HepG2 (cell line): ENCODE measurements around the gene SEMA3E. TPM values are rescaled to one million over a fixed set of nuclear protein-coding genes. Genes with fewer than 3 reads are reported as not detected.

ENCODE experiments used
- ATAC-seq: fragments of 200-7000 bp; cut with Tn5 transposase; 3 replicates; pipeline ENCODE4 v1.9.1; 2020; ENCODE audit warnings: mild to moderate bottlenecking, moderate library complexity
- BruUV-seq: library from RNA; stranded (reverse); fragments of 400-500 nt; replicated peaks from 2 replicates; lab custom pipeline; 2021; lab: Mats Ljungman, UMichigan
- CTCF ChIA-PET: fragments of 300-600 bp; formaldehyde crosslinking; extraction: SDS; loops from one replicate; lab custom pipeline; 2021; ENCODE audit warnings: low total read pairs, inconsistent platforms, low intra/inter-chr PET ratio; lab: Yijun Ruan, JAX
- POLR2A ChIA-PET: fragments of 350-600 bp; sonication (Branson Sonifier 250); formaldehyde crosslinking; loops from one replicate; lab custom pipeline; 2020; ENCODE audit warnings: antibody characterized with exemption, inconsistent platforms; lab: Yijun Ruan, JAX
- DNase-seq: peaks from one replicate; pipeline ENCODE4 v3.0.0-alpha.2; 2015; ENCODE audit warnings: low spot score
- FAIRE-seq: peaks from 3 replicates; lab custom pipeline; 2011; peaks lifted over from hg19 to GRCh38; lab: Jason Lieb, UNC
- H2AFZ ChIP-seq: one replicate; pipeline ENCODE4 v1.6.1; 2011; ENCODE audit warnings: low read length, inconsistent platforms
- H3K27ac ChIP-seq: fragments of 300-600 bp; 3 replicates; pipeline ENCODE4 v1.8.0; 2011; ENCODE audit warnings: mixed run types, mild to moderate bottlenecking, mixed read lengths, low read length, inconsistent platforms; ENCODE audit not compliant: insufficient read depth; ENCODE audit errors: extremely low read length
- H3K27me3 ChIP-seq, 2 experiments: fragments of 200-600 bp in 1 of 2; 2 replicates in 1 of 2; 3 replicates in 1 of 2; pipeline versions ENCODE4 v1.6.0 to v1.8.0; 2011; ENCODE audit warnings: low read length in 2 of 2, mild to moderate bottlenecking in 2 of 2, moderate library complexity in 2 of 2, inconsistent platforms in 1 of 2; ENCODE audit not compliant: insufficient read depth in 2 of 2, control insufficient read depth in 1 of 2
- H3K36me3 ChIP-seq, 2 experiments: fragments of 200-600 bp in 1 of 2; replicated peaks in 1 of 2; 2 replicates in 1 of 2; 3 replicates in 1 of 2; pipeline versions ENCODE4 v1.5.1 to v1.8.0; 2011; ENCODE audit warnings: low read length in 2 of 2, inconsistent platforms in 1 of 2; ENCODE audit not compliant: insufficient read depth in 2 of 2, control insufficient read depth in 1 of 2
- H3K4me1 ChIP-seq: 2 replicates; pipeline ENCODE4 v1.5.1; 2012; ENCODE audit warnings: low read length, inconsistent platforms; ENCODE audit not compliant: insufficient read depth
- H3K4me2 ChIP-seq: 2 replicates; pipeline ENCODE4 v1.6.0; 2011; ENCODE audit warnings: low read depth, low read length, inconsistent platforms
- H3K4me3 ChIP-seq, 3 experiments: fragments of 200-600 bp in 1 of 3; sonication (generic), shearing (Covaris generic) in 1 of 3; replicated peaks in 1 of 3; 2 replicates each; pipeline ENCODE4 v1.5.1; 2011 to 2016; ENCODE audit warnings: low read length in 3 of 3, inconsistent platforms in 2 of 3, low read depth in 2 of 3, mild to moderate bottlenecking in 2 of 3, control low read depth in 1 of 3, mixed read lengths in 1 of 3; ENCODE audit not compliant: insufficient read depth in 1 of 3
- H3K79me2 ChIP-seq: one replicate; pipeline ENCODE4 v1.6.1; 2011; ENCODE audit warnings: low read length, inconsistent platforms; ENCODE audit not compliant: insufficient read depth
- H3K9ac ChIP-seq: 2 replicates; pipeline ENCODE4 v1.6.0; 2011; ENCODE audit warnings: mild to moderate bottlenecking, low read depth, low read length, inconsistent platforms; ENCODE audit not compliant: insufficient read depth
- H3K9me3 ChIP-seq: 2 replicates; pipeline ENCODE4 v1.5.1; 2012; ENCODE audit warnings: mild to moderate bottlenecking, low read length
- H4K20me1 ChIP-seq: 2 replicates; pipeline ENCODE4 v1.6.0; 2011; ENCODE audit warnings: inconsistent platforms, mild to moderate bottlenecking, low read length, moderate library complexity; ENCODE audit not compliant: insufficient read depth
- HMGA1 ChIP-seq: sonication (generic); formaldehyde crosslinking; conservative IDR thresholded peaks from 2 replicates; pipeline ENCODE4 v1.4.0; 2020; ENCODE audit warnings: missing genetic modification reagents
- HMGXB4 ChIP-seq, 2 experiments: sonication (generic) in 1 of 2; formaldehyde crosslinking in 1 of 2; IDR thresholded peaks; 2 replicates each; pipeline versions ENCODE4 v1.4.0 to v1.6.1; 2018 to 2020; ENCODE audit warnings: missing genetic modification reagents in 2 of 2, borderline replicate concordance in 1 of 2, low read depth in 1 of 2, mild to moderate bottlenecking in 1 of 2, missing biosample characterization in 1 of 2
- PAX8 ChIP-seq: sonication (generic); formaldehyde crosslinking; IDR thresholded peaks from 2 replicates; pipeline ENCODE4 v1.8.0; 2022; ENCODE audit warnings: mild to moderate bottlenecking, missing genetic modification reagents, borderline replicate concordance
- TCF7L2 ChIP-seq: IDR thresholded peaks from 2 replicates; pipeline ENCODE4 v1.6.1; 2011; ENCODE audit warnings: mild to moderate bottlenecking, low read depth, low read length, moderate library complexity
- ZNF256 ChIP-seq: sonication (generic); formaldehyde crosslinking; conservative IDR thresholded peaks from 2 replicates; pipeline ENCODE4 v1.4.0; 2020; ENCODE audit warnings: missing genetic modification reagents
- ZNF512B ChIP-seq: sonication (generic); formaldehyde crosslinking; IDR thresholded peaks from 2 replicates; pipeline ENCODE4 v1.5.1; 2020; ENCODE audit warnings: missing genetic modification reagents, mild to moderate bottlenecking, borderline replicate concordance
- ZNF761 ChIP-seq: sonication (generic); formaldehyde crosslinking; conservative IDR thresholded peaks from 2 replicates; pipeline ENCODE4 v1.4.0; 2020; ENCODE audit warnings: mild to moderate bottlenecking, missing genetic modification reagents
- ZNF790 ChIP-seq: sonication (generic); formaldehyde crosslinking; IDR thresholded peaks from 2 replicates; pipeline ENCODE4 v1.8.0; 2022; ENCODE audit warnings: missing genetic modification reagents, mild to moderate bottlenecking, borderline replicate concordance
- WGBS: methylation state at CpG from one replicate; pipeline ENCODE4 v1.1.6; 2017; ENCODE audit warnings: low lambda C conversion rate; 5-methylcytosine and 5-hydroxymethylcytosine counted together
- in situ Hi-C: cut with HindIII; loops from 2 replicates; pipeline ENCODE4 v1.10.0; 2017; ENCODE audit warnings: low pct_unique_long_range_greater_than_20kb; ENCODE audit not compliant: extremely low pct_ligation_motif_present
- intact Hi-C: fragments of 100-400 bp; cut with micrococcal nuclease; formaldehyde crosslinking; loops from one replicate; pipeline ENCODE4 v1.10.0; 2022; ENCODE audit not compliant: unreplicated experiment
- polyA plus RNA-seq, 8 experiments: library from polyadenylated mRNA; depleted of rRNA in 3 of 8; stranded (reverse) in 7 of 8; unstranded in 1 of 8; fragments of >200 nt; fragmentation: Illumina TruSeq in 4 of 8; extraction: Trizol in 4 of 8; gene quantifications; 2 replicates each; pipeline versions ENCODE4 v1.2.1 to v1.2.3, GENCODE V29; 2011 to 2016; ENCODE audit warnings: low read depth in 4 of 8, missing spikeins in 1 of 8, mixed read lengths in 1 of 8; ENCODE audit not compliant: insufficient read depth in 1 of 8
- total RNA-seq, 5 experiments: library from RNA; depleted of rRNA; stranded (reverse); fragments of >200 nt; fragmentation: Illumina TruSeq; extraction: Trizol; gene quantifications; 2 replicates each; pipeline ENCODE4 v1.2.3, GENCODE V29; 2016; ENCODE audit warnings: low read depth in 1 of 5

The SEMA3E gene
- total and polyA plus RNA-seq, 2 of the 13 experiments (the other 11 are each of a cell fraction or from before 2014, with no cell fraction given), result not detected

- 29% methylated on average over 4 of the region's 4 CpGs for WGBS
These were observed 60.2 kb downstream of the SEMA3E start for GRCh38 chr7:83588602-83589240.

More at GRCh38 chr7:83588602-83589240, 60.2 kb downstream of the SEMA3E start:
- DNase-seq, result no peak
- H3K9ac ChIP-seq, result no peak overlapping the region
- no peak for ATAC-seq
- ChIA-PET POLR2A (no interaction called here), CTCF (no interaction called here)
- BruUV-seq, result no TSS peak
- no peaks in the 10 kb centered on the region for H3K36me3 ChIP-seq
- in situ Hi-C loops, result no loop called here
- H3K4me3 ChIP-seq, result no peak overlapping the region
- no peak overlapping the region for H3K27ac ChIP-seq
- H3K9me3 ChIP-seq, result no peaks in the 10 kb centered on the region
- FAIRE-seq, result no peak
- H3K4me2 ChIP-seq, result no peak overlapping the region
- no peaks in the 10 kb centered on the region for H3K4me1 ChIP-seq
- intact Hi-C loops, result no loop called here
- no peaks in the 10 kb centered on the region for H3K79me2 ChIP-seq
- H4K20me1 ChIP-seq, result no peaks in the 10 kb centered on the region
- TF ChIP-seq ZNF761 (CRISPR knock-in tag), result no peak
- no peak for TF ChIP-seq ZNF790 (CRISPR knock-in tag)
- TF ChIP-seq PAX8 (CRISPR knock-in tag), result no peak
- no peak for TF ChIP-seq HMGA1
- no peak for TF ChIP-seq ZNF512B (CRISPR knock-in tag)
- no peak for TF ChIP-seq HMGXB4 (CRISPR knock-in tag; IDR thresholded peaks at IDR 0.05; ENCODE audit: borderline replicate concordance in 1 of 2, low read depth in 1 of 2)
- TF ChIP-seq ZNF256 (CRISPR knock-in tag), result no peak
- no peak for TF ChIP-seq TCF7L2
- H3K27me3 ChIP-seq, result no peaks in the 10 kb centered on the region
- H2AFZ ChIP-seq, result no peak overlapping the region
